GM23338 (cell line): ENCODE results near the gene SSTR5.

ENCODE experiments used
- CREB1 ChIP-seq: fragments of 250-450 bp; sonication (Bioruptor Pico); IDR thresholded peaks from 2 replicates; pipeline ENCODE4 v1.5.0; 2020; ENCODE audit warnings: low read depth, mild to moderate bottlenecking, moderate library complexity
- CTCF ChIP-seq, 2 experiments: fragments of 200-600 bp in 1 of 2; sonication (generic) in 1 of 2; conservative IDR thresholded peaks; 2 replicates each; pipeline versions ENCODE4 v1.5.1 to v1.6.1; 2016 to 2017; ENCODE audit warnings: antibody characterized with exemption in 2 of 2, low read depth in 2 of 2, mild to moderate bottlenecking in 2 of 2, moderate library complexity in 1 of 2
- EZH2 ChIP-seq: fragments of 200-600 bp; sonication (generic); IDR thresholded peaks from one replicate; pipeline ENCODE4 v1.8.0; 2017; ENCODE audit warnings: antibody characterized with exemption, mild to moderate bottlenecking, low read depth; ENCODE audit not compliant: unreplicated experiment
- EZH2phosphoT487 ChIP-seq: fragments of 200-600 bp; sonication (generic); IDR thresholded peaks from one replicate; pipeline ENCODE4 v1.8.1; 2018; ENCODE audit warnings: antibody characterized with exemption; ENCODE audit not compliant: unreplicated experiment
- JUNB ChIP-seq: IDR thresholded peaks from one replicate; pipeline ENCODE4 v1.6.1; 2016; ENCODE audit warnings: antibody characterized with exemption; ENCODE audit not compliant: unreplicated experiment
- NANOG ChIP-seq: IDR thresholded peaks from 2 replicates; pipeline ENCODE4 v1.6.1; 2016; ENCODE audit warnings: antibody characterized with exemption, borderline replicate concordance
- POLR2AphosphoS5 ChIP-seq: IDR thresholded peaks from 2 replicates; pipeline ENCODE4 v1.6.1; 2016; ENCODE audit warnings: antibody characterized with exemption, low read depth
- REST ChIP-seq: IDR thresholded peaks from one replicate; pipeline ENCODE4 v1.6.1; 2018; ENCODE audit warnings: antibody characterized with exemption; ENCODE audit not compliant: unreplicated experiment
- STAT1 ChIP-seq: IDR thresholded peaks from one replicate; pipeline ENCODE4 v1.6.1; 2016; ENCODE audit warnings: antibody characterized with exemption; ENCODE audit not compliant: unreplicated experiment
- ZNF331 ChIP-seq: fragments of 250-450 bp; sonication (Bioruptor Pico); IDR thresholded peaks from 2 replicates; pipeline ENCODE4 v1.5.0; 2020; ENCODE audit warnings: low read depth, mild to moderate bottlenecking, moderate library complexity
- TF ChIP-seq, protein P1 (sequence below): fragments of 250-450 bp; sonication (Bioruptor Pico); IDR thresholded peaks from 2 replicates; pipeline ENCODE4 v1.5.0; 2020; ENCODE audit warnings: mild to moderate bottlenecking, moderate library complexity
- TF ChIP-seq, protein P2 (sequence below): IDR thresholded peaks from 2 replicates; pipeline ENCODE4 v1.6.1; 2016; ENCODE audit warnings: antibody characterized with exemption

DNA sequence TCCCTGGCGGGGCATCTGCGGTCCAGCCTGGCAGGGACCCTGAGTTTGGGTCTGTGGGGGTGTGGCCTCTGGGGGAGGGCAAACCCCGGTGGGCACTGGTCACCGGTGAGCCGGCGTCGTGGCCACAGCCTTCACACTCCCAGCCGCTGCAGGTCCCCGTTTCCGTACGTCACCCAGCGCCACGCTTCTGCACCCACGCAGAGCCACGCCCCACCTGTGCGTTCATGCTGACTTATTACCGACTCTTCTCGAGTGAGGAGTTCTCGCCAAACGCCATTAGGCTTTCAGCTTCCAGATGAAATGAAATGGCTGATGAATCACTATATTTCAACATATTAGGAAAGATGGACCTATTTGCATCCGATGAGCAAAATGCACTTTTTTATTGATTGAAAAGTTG lies 8.8 kb upstream of the SSTR5 start:
- TF ChIP-seq CTCF (conservative IDR thresholded peaks at IDR 0.05; ENCODE audit: low read depth in 2 of 2) = no peak
- TF ChIP-seq CREB1 = no peak
- no peak for TF ChIP-seq POLR2AphosphoS5
- TF ChIP-seq EZH2 = no peak
- no peak for TF ChIP-seq REST
- TF ChIP-seq EZH2phosphoT487 = no peak
- TF ChIP-seq, protein P1, sequence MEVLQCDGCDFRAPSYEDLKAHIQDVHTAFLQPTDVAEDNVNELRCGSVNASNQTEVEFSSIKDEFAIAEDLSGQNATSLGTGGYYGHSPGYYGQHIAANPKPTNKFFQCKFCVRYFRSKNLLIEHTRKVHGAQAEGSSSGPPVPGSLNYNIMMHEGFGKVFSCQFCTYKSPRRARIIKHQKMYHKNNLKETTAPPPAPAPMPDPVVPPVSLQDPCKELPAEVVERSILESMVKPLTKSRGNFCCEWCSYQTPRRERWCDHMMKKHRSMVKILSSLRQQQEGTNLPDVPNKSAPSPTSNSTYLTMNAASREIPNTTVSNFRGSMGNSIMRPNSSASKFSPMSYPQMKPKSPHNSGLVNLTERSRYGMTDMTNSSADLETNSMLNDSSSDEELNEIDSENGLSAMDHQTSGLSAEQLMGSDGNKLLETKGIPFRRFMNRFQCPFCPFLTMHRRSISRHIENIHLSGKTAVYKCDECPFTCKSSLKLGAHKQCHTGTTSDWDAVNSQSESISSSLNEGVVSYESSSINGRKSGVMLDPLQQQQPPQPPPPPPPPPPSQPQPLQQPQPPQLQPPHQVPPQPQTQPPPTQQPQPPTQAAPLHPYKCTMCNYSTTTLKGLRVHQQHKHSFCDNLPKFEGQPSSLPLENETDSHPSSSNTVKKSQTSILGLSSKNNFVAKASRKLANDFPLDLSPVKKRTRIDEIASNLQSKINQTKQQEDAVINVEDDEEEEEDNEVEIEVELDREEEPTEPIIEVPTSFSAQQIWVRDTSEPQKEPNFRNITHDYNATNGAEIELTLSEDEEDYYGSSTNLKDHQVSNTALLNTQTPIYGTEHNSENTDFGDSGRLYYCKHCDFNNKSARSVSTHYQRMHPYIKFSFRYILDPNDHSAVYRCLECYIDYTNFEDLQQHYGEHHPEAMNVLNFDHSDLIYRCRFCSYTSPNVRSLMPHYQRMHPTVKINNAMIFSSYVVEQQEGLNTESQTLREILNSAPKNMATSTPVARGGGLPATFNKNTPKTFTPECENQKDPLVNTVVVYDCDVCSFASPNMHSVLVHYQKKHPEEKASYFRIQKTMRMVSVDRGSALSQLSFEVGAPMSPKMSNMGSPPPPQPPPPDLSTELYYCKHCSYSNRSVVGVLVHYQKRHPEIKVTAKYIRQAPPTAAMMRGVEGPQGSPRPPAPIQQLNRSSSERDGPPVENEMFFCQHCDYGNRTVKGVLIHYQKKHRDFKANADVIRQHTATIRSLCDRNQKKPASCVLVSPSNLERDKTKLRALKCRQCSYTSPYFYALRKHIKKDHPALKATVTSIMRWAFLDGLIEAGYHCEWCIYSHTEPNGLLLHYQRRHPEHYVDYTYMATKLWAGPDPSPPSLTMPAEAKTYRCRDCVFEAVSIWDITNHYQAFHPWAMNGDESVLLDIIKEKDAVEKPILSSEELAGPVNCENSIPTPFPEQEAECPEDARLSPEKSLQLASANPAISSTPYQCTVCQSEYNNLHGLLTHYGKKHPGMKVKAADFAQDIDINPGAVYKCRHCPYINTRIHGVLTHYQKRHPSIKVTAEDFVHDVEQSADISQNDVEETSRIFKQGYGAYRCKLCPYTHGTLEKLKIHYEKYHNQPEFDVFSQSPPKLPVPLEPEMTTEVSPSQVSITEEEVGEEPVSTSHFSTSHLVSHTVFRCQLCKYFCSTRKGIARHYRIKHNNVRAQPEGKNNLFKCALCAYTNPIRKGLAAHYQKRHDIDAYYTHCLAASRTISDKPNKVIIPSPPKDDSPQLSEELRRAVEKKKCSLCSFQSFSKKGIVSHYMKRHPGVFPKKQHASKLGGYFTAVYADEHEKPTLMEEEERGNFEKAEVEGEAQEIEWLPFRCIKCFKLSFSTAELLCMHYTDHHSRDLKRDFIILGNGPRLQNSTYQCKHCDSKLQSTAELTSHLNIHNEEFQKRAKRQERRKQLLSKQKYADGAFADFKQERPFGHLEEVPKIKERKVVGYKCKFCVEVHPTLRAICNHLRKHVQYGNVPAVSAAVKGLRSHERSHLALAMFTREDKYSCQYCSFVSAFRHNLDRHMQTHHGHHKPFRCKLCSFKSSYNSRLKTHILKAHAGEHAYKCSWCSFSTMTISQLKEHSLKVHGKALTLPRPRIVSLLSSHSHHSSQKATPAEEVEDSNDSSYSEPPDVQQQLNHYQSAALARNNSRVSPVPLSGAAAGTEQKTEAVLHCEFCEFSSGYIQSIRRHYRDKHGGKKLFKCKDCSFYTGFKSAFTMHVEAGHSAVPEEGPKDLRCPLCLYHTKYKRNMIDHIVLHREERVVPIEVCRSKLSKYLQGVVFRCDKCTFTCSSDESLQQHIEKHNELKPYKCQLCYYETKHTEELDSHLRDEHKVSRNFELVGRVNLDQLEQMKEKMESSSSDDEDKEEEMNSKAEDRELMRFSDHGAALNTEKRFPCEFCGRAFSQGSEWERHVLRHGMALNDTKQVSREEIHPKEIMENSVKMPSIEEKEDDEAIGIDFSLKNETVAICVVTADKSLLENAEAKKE (CRISPR knock-in tag) = no peak
- no peak for TF ChIP-seq STAT1
- no peak for TF ChIP-seq ZNF331
- TF ChIP-seq JUNB = no peak
- TF ChIP-seq, protein P2, sequence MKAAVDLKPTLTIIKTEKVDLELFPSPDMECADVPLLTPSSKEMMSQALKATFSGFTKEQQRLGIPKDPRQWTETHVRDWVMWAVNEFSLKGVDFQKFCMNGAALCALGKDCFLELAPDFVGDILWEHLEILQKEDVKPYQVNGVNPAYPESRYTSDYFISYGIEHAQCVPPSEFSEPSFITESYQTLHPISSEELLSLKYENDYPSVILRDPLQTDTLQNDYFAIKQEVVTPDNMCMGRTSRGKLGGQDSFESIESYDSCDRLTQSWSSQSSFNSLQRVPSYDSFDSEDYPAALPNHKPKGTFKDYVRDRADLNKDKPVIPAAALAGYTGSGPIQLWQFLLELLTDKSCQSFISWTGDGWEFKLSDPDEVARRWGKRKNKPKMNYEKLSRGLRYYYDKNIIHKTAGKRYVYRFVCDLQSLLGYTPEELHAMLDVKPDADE = no peak
- no peak for TF ChIP-seq NANOG
